SU-DHL-6 (cell line): ENCODE data around the gene ENDOD1.

Source experiments
- H2AFZ ChIP-seq: fragments of 200-600 bp; sonication (generic); 2 replicates; pipeline ENCODE4 v1.6.1; 2014; ENCODE audit warnings: low read depth, mild to moderate bottlenecking, moderate library complexity, mixed read lengths, antibody characterized with exemption, low read length; ENCODE audit not compliant: severe bottlenecking
- H3F3A ChIP-seq: fragments of 200-600 bp; shearing (Covaris generic); 2 replicates; pipeline ENCODE4 v1.6.0; 2016; ENCODE audit warnings: antibody characterized with exemption, mild to moderate bottlenecking; ENCODE audit not compliant: insufficient read depth
- H3K27ac ChIP-seq: fragments of 200-600 bp; sonication (generic); 2 replicates; pipeline ENCODE4 v1.5.1; 2016; ENCODE audit warnings: low read depth, mild to moderate bottlenecking, low read length, moderate library complexity, mixed read lengths
- H3K27me3 ChIP-seq: fragments of 200-600 bp; sonication (generic), shearing (Covaris generic); 2 replicates; pipeline ENCODE4 v1.6.0; 2014; ENCODE audit warnings: mild to moderate bottlenecking, low read length
- H3K36me3 ChIP-seq: fragments of 200-600 bp; sonication (generic); 2 replicates; pipeline ENCODE4 v1.6.1; 2014; ENCODE audit warnings: mild to moderate bottlenecking, low read length, mixed read lengths
- H3K4me2 ChIP-seq: fragments of 300-600, 200-600 bp; shearing (Covaris generic), sonication (generic); 2 replicates; pipeline ENCODE4 v1.6.0; 2014; ENCODE audit warnings: low read length, low read depth, mild to moderate bottlenecking; ENCODE audit not compliant: poor library complexity, severe bottlenecking
- H3K4me3 ChIP-seq: fragments of 200-600 bp; sonication (generic); 2 replicates; pipeline ENCODE4 v1.5.1; 2014; ENCODE audit warnings: antibody characterized with exemption, low read length, mild to moderate bottlenecking, mixed read lengths; ENCODE audit not compliant: insufficient read depth, poor library complexity, severe bottlenecking
- H3K79me2 ChIP-seq: fragments of 200-600 bp; sonication (generic); 2 replicates; pipeline ENCODE4 v1.6.1; 2014; ENCODE audit warnings: mild to moderate bottlenecking, low read length, moderate library complexity; ENCODE audit not compliant: insufficient read depth
- H3K9ac ChIP-seq: fragments of 200-600 bp; sonication (generic); 2 replicates; pipeline ENCODE4 v1.7.0; 2014; ENCODE audit warnings: mild to moderate bottlenecking, low read length
- H3K9me2 ChIP-seq: fragments of 200-600 bp; sonication (generic); replicated peaks from 2 replicates; pipeline ENCODE4 v1.6.1; 2014; ENCODE audit warnings: low read length; ENCODE audit not compliant: insufficient read depth
- H3K9me3 ChIP-seq: fragments of 200-600 bp; sonication (generic); 2 replicates; pipeline ENCODE4 v1.6.1; 2014; ENCODE audit warnings: low read length, mixed read lengths; ENCODE audit not compliant: insufficient read depth
- H4K20me1 ChIP-seq: fragments of 200-600 bp; sonication (generic); 2 replicates; pipeline ENCODE4 v1.6.1; 2014; ENCODE audit warnings: low read depth, mild to moderate bottlenecking, antibody characterized with exemption, low read length, moderate library complexity, mixed read lengths
- EZH2phosphoT487 ChIP-seq: fragments of 200-600 bp; sonication (generic), shearing (Covaris generic); conservative IDR thresholded peaks from 2 replicates; pipeline ENCODE4 v1.6.1; 2018; ENCODE audit warnings: mild to moderate bottlenecking, antibody characterized with exemption, low read length, moderate library complexity, mixed read lengths
- TF ChIP-seq, protein P1 (sequence below): fragments of 200-600 bp; sonication (generic); IDR thresholded peaks from one replicate; pipeline ENCODE4 v1.5.1; 2017; ENCODE audit warnings: antibody characterized with exemption, mild to moderate bottlenecking, low read length, moderate library complexity; ENCODE audit not compliant: insufficient read depth, poor library complexity, severe bottlenecking

The ENDOD1 gene

DNA sequence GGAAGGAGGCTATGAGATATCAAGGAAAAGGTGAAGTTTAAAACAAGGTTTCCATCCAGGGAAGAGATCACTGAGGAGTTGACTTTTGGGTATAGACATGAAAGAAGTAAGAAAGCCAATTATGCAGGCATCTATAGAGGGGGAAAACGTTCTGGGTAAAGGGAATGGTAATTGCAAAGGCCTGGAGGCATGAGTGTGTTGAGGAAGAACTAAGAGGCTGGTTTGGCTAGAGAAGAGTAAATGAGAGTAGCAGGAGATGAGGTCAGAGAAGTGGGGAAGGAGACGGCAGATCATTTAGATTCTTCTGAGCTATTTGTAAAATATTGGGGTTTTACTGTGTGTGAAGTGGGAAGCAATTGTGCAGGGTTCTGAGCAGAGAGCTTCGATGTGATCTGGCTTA, 7.6 kb downstream of the ENDOD1 start:
- H3K27ac ChIP-seq: no peak overlapping the region
- no peaks in the 10 kb centered on the region for H3K9me2 ChIP-seq
- H3F3A ChIP-seq: no peaks in the 10 kb centered on the region
- H3K36me3 ChIP-seq: no peaks in the 10 kb centered on the region
- no peak overlapping the region for H3K4me2 ChIP-seq
- no peaks in the 10 kb centered on the region for H3K27me3 ChIP-seq
- TF ChIP-seq EZH2phosphoT487: no peak
- no peaks in the 10 kb centered on the region for H3K79me2 ChIP-seq
- H4K20me1 ChIP-seq: no peaks in the 10 kb centered on the region
- no peak overlapping the region for H3K9ac ChIP-seq
- H3K9me3 ChIP-seq: no peaks in the 10 kb centered on the region
- no peak overlapping the region for H2AFZ ChIP-seq
- H3K4me3 ChIP-seq: no peak overlapping the region

DNA sequence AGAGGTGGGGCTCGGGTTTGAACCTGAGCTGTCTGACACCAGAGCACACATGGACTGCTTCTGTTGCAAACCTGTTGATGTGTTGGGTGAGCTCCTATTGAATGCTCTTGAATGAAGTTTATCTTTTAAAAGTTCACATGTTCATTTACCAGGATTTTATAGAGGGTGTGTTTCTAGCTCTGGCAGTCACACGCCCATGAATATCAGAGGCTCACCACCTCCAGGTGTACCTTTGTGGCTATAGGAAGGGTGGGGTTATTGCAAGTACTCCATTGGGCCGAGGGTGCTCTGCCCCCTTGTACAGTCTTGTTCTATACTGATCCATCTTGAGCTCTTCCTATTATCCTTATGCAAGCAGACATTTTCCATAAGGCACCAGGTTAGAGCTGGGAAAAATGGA, 9.2 kb downstream of the ENDOD1 start:
- no peaks in the 10 kb centered on the region for H3F3A ChIP-seq
- H3K9ac ChIP-seq: no peak overlapping the region
- TF ChIP-seq EZH2phosphoT487: no peak
- TF ChIP-seq, protein P1, sequence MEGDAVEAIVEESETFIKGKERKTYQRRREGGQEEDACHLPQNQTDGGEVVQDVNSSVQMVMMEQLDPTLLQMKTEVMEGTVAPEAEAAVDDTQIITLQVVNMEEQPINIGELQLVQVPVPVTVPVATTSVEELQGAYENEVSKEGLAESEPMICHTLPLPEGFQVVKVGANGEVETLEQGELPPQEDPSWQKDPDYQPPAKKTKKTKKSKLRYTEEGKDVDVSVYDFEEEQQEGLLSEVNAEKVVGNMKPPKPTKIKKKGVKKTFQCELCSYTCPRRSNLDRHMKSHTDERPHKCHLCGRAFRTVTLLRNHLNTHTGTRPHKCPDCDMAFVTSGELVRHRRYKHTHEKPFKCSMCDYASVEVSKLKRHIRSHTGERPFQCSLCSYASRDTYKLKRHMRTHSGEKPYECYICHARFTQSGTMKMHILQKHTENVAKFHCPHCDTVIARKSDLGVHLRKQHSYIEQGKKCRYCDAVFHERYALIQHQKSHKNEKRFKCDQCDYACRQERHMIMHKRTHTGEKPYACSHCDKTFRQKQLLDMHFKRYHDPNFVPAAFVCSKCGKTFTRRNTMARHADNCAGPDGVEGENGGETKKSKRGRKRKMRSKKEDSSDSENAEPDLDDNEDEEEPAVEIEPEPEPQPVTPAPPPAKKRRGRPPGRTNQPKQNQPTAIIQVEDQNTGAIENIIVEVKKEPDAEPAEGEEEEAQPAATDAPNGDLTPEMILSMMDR: no peak
- H3K4me3 ChIP-seq: no peak overlapping the region
- no peaks in the 10 kb centered on the region for H4K20me1 ChIP-seq
- H3K4me2 ChIP-seq: no peak overlapping the region
- H3K9me3 ChIP-seq: no peaks in the 10 kb centered on the region
- no peak overlapping the region for H2AFZ ChIP-seq
- H3K9me2 ChIP-seq: no peaks in the 10 kb centered on the region
- no peaks in the 10 kb centered on the region for H3K36me3 ChIP-seq
- H3K27ac ChIP-seq: no peak overlapping the region
- H3K27me3 ChIP-seq: no peaks in the 10 kb centered on the region
- H3K79me2 ChIP-seq: no peaks in the 10 kb centered on the region

DNA sequence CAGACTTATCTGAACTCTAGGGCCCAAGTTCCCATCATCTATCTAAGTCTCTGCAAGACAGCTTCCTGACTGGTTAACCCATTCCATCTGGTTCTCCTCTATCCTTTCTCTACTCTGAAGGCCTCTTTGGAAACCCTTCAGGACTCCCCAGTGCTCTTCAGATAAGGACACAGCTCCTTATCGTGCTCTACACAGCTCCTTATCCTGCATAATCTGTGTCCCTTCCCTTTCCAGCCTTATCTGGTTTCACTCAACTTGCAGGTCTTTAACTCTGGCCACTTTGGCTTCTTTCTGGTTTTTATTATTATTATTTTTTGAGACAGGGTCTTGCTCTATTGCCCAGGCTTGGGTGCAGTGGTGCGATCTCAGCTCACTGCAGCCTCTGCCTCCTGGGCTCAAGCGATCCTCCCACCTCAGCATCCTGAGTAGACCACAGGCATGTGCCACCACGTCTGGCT, 10.6 kb downstream of the ENDOD1 start:
- Histone ChIP-seq H3K27ac (no peak overlapping the region), H3K27me3 (no peaks in the 10 kb centered on the region), H3K9me2 (no peaks in the 10 kb centered on the region), H3K4me2 (no peak overlapping the region), H3F3A (no peaks in the 10 kb centered on the region), H3K4me3 (no peak overlapping the region), H3K36me3 (no peaks in the 10 kb centered on the region), H3K9me3 (no peaks in the 10 kb centered on the region), H4K20me1 (no peaks in the 10 kb centered on the region), H3K9ac (no peak overlapping the region), H3K79me2 (no peaks in the 10 kb centered on the region), H2AFZ (no peak overlapping the region)
- TF ChIP-seq, protein P1: no peak

DNA sequence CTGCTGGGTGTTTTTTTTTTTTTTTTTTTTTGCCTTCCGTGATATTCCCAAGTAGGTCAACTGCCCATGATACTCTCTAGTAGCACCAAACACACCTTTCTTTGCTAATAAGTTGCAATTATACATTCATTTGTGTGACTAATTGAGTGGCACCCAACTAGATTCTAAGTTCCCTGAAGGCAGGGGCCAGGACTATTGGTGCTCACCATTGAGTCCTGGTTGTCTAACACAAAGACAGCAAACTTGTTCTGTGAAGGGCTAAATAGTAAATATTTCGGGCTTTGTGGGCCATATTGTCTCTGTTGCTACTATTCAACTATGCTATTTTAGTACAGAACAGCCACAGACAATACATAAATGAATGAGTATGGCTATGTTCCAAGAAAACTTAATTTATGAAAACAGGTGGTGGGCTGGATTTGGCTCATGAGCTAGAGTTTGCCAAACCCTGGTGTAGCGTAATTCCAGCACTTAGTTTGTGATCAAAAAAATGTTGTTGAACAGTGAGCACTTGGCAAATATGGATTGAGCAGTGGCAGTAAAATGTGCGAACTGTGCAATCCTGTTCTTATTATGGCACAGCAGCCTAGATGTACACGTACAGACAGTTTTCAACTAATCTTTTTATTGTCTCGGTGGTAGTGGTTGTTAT, 11.3 kb downstream of the ENDOD1 start:
- Histone ChIP-seq H3K9me2 (no peaks in the 10 kb centered on the region), H3K9me3 (no peaks in the 10 kb centered on the region), H4K20me1 (no peaks in the 10 kb centered on the region), H3K79me2 (no peaks in the 10 kb centered on the region), H3K27ac (no peak overlapping the region), H3F3A (no peaks in the 10 kb centered on the region), H3K36me3 (no peaks in the 10 kb centered on the region), H3K27me3 (no peaks in the 10 kb centered on the region), H3K4me2 (no peak overlapping the region), H3K9ac (no peak overlapping the region), H2AFZ (no peak overlapping the region), H3K4me3 (no peak overlapping the region)
- TF ChIP-seq EZH2phosphoT487: no peak
- TF ChIP-seq, protein P1: no peak
